ENCODE results near the gene SAMMSON.

DNA sequence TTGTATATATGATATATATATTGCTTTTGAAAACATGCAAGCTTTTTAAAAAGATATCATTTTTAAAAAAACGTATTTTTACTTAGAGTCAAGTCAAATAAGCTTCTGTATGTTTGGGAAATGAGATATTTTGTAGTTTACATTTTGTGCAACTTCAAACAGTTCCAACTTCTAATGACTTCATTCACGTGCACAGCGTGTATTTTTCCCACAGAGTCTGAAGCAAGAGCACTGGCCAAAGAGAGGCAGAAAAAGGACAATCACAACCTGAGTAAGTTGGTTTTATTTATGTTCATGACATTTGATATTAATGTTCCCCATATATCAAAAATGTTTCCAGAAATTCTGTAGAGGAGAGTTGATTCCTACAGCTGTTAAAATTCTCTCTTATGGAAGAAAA is 47.9 kb upstream of the SAMMSON start:
- TF ChIP-seq, protein P1, sequence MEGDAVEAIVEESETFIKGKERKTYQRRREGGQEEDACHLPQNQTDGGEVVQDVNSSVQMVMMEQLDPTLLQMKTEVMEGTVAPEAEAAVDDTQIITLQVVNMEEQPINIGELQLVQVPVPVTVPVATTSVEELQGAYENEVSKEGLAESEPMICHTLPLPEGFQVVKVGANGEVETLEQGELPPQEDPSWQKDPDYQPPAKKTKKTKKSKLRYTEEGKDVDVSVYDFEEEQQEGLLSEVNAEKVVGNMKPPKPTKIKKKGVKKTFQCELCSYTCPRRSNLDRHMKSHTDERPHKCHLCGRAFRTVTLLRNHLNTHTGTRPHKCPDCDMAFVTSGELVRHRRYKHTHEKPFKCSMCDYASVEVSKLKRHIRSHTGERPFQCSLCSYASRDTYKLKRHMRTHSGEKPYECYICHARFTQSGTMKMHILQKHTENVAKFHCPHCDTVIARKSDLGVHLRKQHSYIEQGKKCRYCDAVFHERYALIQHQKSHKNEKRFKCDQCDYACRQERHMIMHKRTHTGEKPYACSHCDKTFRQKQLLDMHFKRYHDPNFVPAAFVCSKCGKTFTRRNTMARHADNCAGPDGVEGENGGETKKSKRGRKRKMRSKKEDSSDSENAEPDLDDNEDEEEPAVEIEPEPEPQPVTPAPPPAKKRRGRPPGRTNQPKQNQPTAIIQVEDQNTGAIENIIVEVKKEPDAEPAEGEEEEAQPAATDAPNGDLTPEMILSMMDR (IDR thresholded peaks at IDR 0.05; ENCODE audit: insufficient read depth, low read length), result no peak
- no peak for TF ChIP-seq GABPA (IDR thresholded peaks at IDR 0.05; ENCODE audit: low read depth)
- no peak for TF ChIP-seq POLR2AphosphoS5 (IDR thresholded peaks at IDR 0.05; ENCODE audit: low read depth)
- TF ChIP-seq, protein P2, sequence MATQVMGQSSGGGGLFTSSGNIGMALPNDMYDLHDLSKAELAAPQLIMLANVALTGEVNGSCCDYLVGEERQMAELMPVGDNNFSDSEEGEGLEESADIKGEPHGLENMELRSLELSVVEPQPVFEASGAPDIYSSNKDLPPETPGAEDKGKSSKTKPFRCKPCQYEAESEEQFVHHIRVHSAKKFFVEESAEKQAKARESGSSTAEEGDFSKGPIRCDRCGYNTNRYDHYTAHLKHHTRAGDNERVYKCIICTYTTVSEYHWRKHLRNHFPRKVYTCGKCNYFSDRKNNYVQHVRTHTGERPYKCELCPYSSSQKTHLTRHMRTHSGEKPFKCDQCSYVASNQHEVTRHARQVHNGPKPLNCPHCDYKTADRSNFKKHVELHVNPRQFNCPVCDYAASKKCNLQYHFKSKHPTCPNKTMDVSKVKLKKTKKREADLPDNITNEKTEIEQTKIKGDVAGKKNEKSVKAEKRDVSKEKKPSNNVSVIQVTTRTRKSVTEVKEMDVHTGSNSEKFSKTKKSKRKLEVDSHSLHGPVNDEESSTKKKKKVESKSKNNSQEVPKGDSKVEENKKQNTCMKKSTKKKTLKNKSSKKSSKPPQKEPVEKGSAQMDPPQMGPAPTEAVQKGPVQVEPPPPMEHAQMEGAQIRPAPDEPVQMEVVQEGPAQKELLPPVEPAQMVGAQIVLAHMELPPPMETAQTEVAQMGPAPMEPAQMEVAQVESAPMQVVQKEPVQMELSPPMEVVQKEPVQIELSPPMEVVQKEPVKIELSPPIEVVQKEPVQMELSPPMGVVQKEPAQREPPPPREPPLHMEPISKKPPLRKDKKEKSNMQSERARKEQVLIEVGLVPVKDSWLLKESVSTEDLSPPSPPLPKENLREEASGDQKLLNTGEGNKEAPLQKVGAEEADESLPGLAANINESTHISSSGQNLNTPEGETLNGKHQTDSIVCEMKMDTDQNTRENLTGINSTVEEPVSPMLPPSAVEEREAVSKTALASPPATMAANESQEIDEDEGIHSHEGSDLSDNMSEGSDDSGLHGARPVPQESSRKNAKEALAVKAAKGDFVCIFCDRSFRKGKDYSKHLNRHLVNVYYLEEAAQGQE (IDR thresholded peaks at IDR 0.05; ENCODE audit: insufficient replicate concordance, low read depth), result no peak
